Coronary artery (tissue), 2 donors: Measurements from ENCODE around the gene ARHGEF4.

Experiments used
- DNase-seq: peaks from one replicate; pipeline ENCODE4 v3.0.0-alpha.2; 2017; ENCODE audit warnings: low spot score
- H3K27ac ChIP-seq, 2 donors: fragments of 200-600 bp; sonication (generic); one replicate each; pipeline ENCODE4 v1.5.1; 2016 to 2019
- H3K4me3 ChIP-seq: fragments of 200-600 bp; sonication (generic); 2 replicates; pipeline ENCODE4 v1.5.1; 2016; ENCODE audit warnings: mild to moderate bottlenecking, moderate library complexity
- TF ChIP-seq, protein P1 (sequence below): fragments of 200-600 bp; sonication (generic); IDR thresholded peaks from one replicate; pipeline ENCODE4 v1.5.1; 2019; ENCODE audit warnings: antibody characterized with exemption

ARHGEF4 gene

DNA sequence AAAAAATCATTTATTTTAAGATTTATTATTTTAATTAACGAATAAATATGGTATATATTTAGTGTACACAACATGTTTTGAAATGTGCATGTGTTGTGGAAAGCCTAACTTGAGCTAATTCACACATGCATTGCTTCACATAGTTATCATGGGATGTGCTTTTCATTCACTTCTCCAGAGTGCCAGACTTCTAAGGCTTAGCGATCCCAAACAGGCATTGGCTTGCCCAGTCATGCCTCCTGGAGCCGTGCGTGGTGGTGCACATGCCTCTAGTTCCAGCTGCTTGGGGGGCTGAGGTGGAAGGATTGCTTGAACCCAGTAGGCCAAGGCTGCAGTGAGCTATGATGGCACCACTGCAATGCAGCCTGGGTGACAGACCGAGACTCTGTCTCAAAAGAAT, 40.5 kb downstream of the ARHGEF4 start:
- TF ChIP-seq, protein P1, sequence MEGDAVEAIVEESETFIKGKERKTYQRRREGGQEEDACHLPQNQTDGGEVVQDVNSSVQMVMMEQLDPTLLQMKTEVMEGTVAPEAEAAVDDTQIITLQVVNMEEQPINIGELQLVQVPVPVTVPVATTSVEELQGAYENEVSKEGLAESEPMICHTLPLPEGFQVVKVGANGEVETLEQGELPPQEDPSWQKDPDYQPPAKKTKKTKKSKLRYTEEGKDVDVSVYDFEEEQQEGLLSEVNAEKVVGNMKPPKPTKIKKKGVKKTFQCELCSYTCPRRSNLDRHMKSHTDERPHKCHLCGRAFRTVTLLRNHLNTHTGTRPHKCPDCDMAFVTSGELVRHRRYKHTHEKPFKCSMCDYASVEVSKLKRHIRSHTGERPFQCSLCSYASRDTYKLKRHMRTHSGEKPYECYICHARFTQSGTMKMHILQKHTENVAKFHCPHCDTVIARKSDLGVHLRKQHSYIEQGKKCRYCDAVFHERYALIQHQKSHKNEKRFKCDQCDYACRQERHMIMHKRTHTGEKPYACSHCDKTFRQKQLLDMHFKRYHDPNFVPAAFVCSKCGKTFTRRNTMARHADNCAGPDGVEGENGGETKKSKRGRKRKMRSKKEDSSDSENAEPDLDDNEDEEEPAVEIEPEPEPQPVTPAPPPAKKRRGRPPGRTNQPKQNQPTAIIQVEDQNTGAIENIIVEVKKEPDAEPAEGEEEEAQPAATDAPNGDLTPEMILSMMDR: no peak
- no peak overlapping the region for H3K27ac ChIP-seq
- H3K4me3 ChIP-seq: no peak overlapping the region
- no peak for DNase-seq

DNA sequence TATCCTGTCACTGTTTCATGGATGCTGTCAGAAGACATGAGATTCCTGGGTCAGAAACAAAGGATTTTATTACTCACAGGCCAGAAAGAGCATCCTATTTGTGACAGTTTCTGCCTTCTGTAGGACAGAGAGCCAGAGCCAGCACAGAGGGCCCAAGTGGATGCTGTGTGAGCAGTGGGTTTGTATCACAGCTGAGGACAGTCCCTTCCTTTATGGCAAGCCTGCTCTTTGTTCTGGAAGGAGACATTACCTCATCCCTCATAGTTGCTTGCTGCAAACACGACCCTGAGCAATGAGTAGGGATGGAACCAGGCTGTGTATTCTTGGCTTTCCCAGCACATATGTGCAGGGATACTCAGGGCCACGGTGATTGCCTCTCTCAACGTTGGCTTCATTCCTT, 41.6 kb downstream of the ARHGEF4 start:
- H3K4me3 ChIP-seq: no peak overlapping the region
- H3K27ac ChIP-seq: no peak overlapping the region
- DNase-seq: no peak
- TF ChIP-seq, protein P1: no peak

DNA sequence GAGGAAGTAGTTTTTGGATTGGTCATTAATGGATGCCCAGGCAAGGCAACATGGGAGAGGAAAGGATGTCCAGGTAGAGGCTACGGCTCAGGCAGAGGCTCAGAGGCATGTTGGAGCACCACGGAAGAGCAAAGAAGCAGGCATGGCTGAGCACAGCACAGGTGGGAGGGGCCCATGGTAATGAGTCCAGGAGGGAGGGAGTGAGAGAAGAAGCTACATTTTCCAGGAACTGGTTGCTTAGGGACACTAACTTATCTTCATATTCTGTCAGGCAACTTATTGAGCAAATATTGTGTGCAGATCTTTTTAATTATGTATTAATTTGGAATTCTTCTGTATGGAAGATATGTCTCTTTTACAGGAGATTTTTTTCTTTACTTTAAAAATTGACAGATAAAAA, 42.2 kb downstream of the ARHGEF4 start:
- no peak for DNase-seq
- TF ChIP-seq, protein P1: no peak
- H3K27ac ChIP-seq: no peak overlapping the region
- H3K4me3 ChIP-seq: no peak overlapping the region

DNA sequence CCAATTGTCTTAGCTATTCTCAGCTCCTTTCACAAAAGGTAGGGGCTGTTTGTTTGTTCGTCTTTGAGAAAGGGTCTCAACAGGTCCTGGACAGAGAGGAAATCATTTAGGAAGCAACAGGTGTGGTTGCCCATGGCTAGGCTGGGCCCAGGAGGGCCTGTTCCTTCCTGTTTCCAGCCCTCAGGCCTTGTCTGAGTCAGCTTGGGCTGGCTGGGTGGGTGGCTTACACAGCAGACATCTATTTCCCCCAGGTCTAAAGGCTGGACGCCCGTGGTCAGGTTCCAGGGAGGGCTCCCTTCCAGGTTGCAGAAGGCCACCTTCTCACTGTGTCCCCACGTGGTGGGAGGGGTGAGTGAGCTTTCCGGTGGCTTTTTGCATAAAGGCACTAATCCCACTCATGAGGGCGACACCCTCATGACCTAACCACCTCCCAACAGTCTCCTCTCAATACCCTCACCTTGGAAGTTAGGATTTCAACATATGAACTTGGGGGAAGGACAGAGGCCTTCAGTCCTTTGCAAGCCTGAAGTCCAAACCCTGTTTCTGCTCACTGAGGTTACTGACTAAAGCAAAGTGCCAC, 45.5 kb downstream of the ARHGEF4 start:
- TF ChIP-seq, protein P1: no peak
- Histone ChIP-seq H3K27ac (no peak overlapping the region), H3K4me3 (no peak overlapping the region)
- DNase-seq: no peak

DNA sequence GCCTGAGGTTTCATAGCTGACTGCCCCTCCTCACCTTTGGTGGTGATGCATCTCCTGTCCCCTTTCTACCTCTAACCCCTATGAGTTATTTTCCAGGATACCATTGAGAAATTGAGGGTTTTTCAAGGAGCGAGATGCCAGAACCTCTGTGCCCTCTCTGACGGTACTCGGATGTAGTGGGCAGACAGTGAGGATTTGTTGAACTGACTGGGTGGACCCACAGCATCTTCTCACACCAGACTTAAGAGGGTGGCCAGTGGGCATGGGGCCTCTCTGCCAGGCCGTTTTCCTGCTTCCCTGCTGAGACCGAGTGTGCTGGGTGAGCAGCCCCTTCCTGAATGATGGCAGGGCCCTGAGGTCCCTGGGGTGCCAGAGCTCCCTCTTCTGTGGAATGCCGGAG, 46.3 kb downstream of the ARHGEF4 start:
- H3K27ac ChIP-seq: no peak overlapping the region
- no peak for DNase-seq
- H3K4me3 ChIP-seq: no peak overlapping the region
- TF ChIP-seq, protein P1: no peak

DNA sequence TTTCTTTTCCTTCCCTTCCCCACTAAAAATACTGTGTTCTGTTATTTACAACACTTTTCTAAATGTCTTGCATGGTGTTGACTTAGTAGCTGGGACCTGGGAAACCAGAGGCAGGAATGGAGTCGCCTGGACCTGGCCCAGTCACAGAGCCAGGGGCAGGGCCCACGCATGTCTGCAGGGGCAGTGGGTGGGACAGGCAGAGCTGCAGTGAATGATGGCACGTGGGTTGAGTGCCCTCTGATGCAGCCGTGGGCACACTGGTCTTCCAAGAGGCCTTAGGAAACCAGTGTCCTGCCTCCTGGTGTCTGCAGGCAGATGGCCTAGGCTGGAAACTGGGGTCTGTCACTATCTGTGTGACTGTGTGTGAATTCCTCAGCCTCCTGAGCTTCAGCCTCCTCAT, 46.8 kb downstream of the ARHGEF4 start:
- no peak for DNase-seq
- H3K27ac ChIP-seq: no peak overlapping the region
- no peak overlapping the region for H3K4me3 ChIP-seq
- TF ChIP-seq, protein P1: no peak

DNA sequence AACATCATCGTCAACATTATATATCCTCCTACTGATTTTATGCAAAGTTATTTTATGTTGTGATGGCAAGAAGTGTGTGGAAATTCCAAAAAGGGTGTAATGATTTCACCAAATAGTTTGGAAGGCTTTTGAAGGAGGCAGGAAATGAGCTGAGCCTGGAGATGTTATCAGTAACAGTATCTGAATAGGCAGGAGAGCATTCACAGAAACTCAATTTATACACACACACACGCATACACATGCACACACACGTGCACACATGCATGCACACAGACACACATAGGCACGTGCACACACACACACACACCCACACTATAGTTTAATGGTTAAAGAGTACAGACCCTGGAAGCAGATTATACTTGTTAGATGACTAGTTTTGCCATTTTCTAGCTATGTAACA, 47.3 kb downstream of the ARHGEF4 start:
- TF ChIP-seq, protein P1: no peak

More for the DNA sequence above, 47.3 kb downstream of the ARHGEF4 start:
- DNase-seq: no peak
- no peak overlapping the region for H3K4me3 ChIP-seq
- no peak overlapping the region for H3K27ac ChIP-seq
